Adipose tissue (tissue), 3 donors: ENCODE data around the gene LEPROT. TPM values are rescaled to one million over a fixed set of nuclear protein-coding genes. Genes with fewer than 3 reads are reported as not detected.

Experiments used
- polyA plus RNA-seq, 3 donors: library from polyadenylated mRNA; stranded (reverse); fragments of 200-250 nt; gene quantifications; one replicate each; pipeline ENCODE4 v1.2.3, GENCODE V29; 2013
- donor health status: healthy with polysubstance abuse.
- donor health status: Bipolar disorder and iron deficiency.
- donor health status: healthy.

Gene LEPROT
- polyA plus RNA-seq, 3 donors: 23.9 to 52.7 (median 48.9) TPM

Other genes starting within 250 kb of the LEPROT start
- under 1 TPM; 0.56 to 0.95 (median 0.62) TPM for gene DNAJC6, start 111.1 kb upstream of the LEPROT start, polyA plus RNA-seq
- gene LEPR, start within 50 bp of the LEPROT start, polyA plus RNA-seq: 1 to 10 TPM; 2.4 to 9.0 (median 4.8) TPM